ENCODE data around the gene ADCYAP1R1. TPM values are rescaled to one million over a fixed set of nuclear protein-coding genes. Genes with fewer than 3 reads are reported as not detected.

ADCYAP1R1 gene
- total RNA-seq, 6 experiments from 2014 or later = 0.03 TPM; not detected in 5

- Mint-ChIP-seq H3K27ac (no peak overlapping the region), H3K4me3 (no peak overlapping the region), H3K36me3 (ENCODE audit: low read depth) (no peaks in the 10 kb centered on the region), H3K9me3 (peaks cover 7% of the 10 kb centered on the region), H3K4me1 (ENCODE audit: low read depth) (no peaks in the 10 kb centered on the region), H3K27me3 (ENCODE audit: insufficient read depth) (peaks cover 23% of the 10 kb centered on the region)
- no peak for TF ChIP-seq CTCF (IDR thresholded peaks at IDR 0.05)
- no peak for DNase-seq
Measured at GRCh38 chr7:31007634-31008033, 44.5 kb upstream of the ADCYAP1R1 start.

- H3K27me3 Mint-ChIP-seq (ENCODE audit: insufficient read depth) = peaks cover 25% of the 10 kb centered on the region
- H3K9me3 Mint-ChIP-seq = peaks cover 7% of the 10 kb centered on the region
- H3K27ac Mint-ChIP-seq = no peak overlapping the region
- H3K4me1 Mint-ChIP-seq (ENCODE audit: low read depth) = no peaks in the 10 kb centered on the region
- TF ChIP-seq CTCF (IDR thresholded peaks at IDR 0.05) = no peak
- no peak for DNase-seq
- H3K4me3 Mint-ChIP-seq = no peak overlapping the region
- no peaks in the 10 kb centered on the region for H3K36me3 Mint-ChIP-seq (ENCODE audit: low read depth)
Measured at GRCh38 chr7:31014826-31015225, 37.3 kb upstream of the ADCYAP1R1 start.

- TF ChIP-seq CTCF (IDR thresholded peaks at IDR 0.05) = no peak
- DNase-seq = no peak
- H3K9me3 Mint-ChIP-seq = no peaks in the 10 kb centered on the region
- H3K36me3 Mint-ChIP-seq (ENCODE audit: low read depth) = no peaks in the 10 kb centered on the region
- H3K4me1 Mint-ChIP-seq (ENCODE audit: low read depth) = no peaks in the 10 kb centered on the region
- H3K27ac Mint-ChIP-seq = no peak overlapping the region
- no peak overlapping the region for H3K4me3 Mint-ChIP-seq
- peaks cover 19% of the 10 kb centered on the region for H3K27me3 Mint-ChIP-seq (ENCODE audit: insufficient read depth)
Measured at GRCh38 chr7:31017032-31017675, 35.0 kb upstream of the ADCYAP1R1 start.

GRCh38 chr7:31017721-31018120 lies 34.4 kb upstream of the ADCYAP1R1 start:
- Mint-ChIP-seq H3K4me3 (no peak overlapping the region), H3K9me3 (no peaks in the 10 kb centered on the region), H3K36me3 (ENCODE audit: low read depth) (no peaks in the 10 kb centered on the region), H3K4me1 (ENCODE audit: low read depth) (no peaks in the 10 kb centered on the region), H3K27me3 (ENCODE audit: insufficient read depth) (peaks cover 21% of the 10 kb centered on the region), H3K27ac (no peak overlapping the region)
- no peak for DNase-seq
- no peak for TF ChIP-seq CTCF (IDR thresholded peaks at IDR 0.05)

- Mint-ChIP-seq H3K4me3 (no peak overlapping the region), H3K4me1 (ENCODE audit: low read depth) (no peaks in the 10 kb centered on the region), H3K9me3 (no peaks in the 10 kb centered on the region), H3K27me3 (ENCODE audit: insufficient read depth) (peaks cover 14% of the 10 kb centered on the region), H3K27ac (no peak overlapping the region), H3K36me3 (ENCODE audit: low read depth) (no peaks in the 10 kb centered on the region)
- DNase-seq = no peak
- no peak for TF ChIP-seq CTCF (IDR thresholded peaks at IDR 0.05)
Measured at GRCh38 chr7:31019509-31019908, 32.6 kb upstream of the ADCYAP1R1 start.

Data from HFFc6 (cell line).